G401 (cell line): ENCODE measurements around the gene CCDC178. TPM values are rescaled to one million over a fixed set of nuclear protein-coding genes. Genes with fewer than 3 reads are reported as not detected.
"Not testable (repeated sequence)": the region's sequence is repeated elsewhere in the genome, so short reads cannot be mapped to it uniquely, and the experiment has no call there.

Experiments used
- DNase-seq: peaks from one replicate; pipeline ENCODE4 v3.0.0-alpha.2; 2015; ENCODE audit warnings: low spot score
- in situ Hi-C: cut with HindIII; loops from 2 replicates; pipeline ENCODE4 v1.10.0; 2016; ENCODE audit warnings: low sequenced_read_pairs, mixed read lengths
- total RNA-seq: library from RNA; depleted of rRNA; stranded (reverse); fragments of >200 nt; shearing (Covaris generic); gene quantifications from 2 replicates; pipeline ENCODE4 v1.2.3, GENCODE V29; 2014

The CCDC178 gene
- total RNA-seq, 1 experiment from 2014 or later = not detected

GRCh38 chr18:32958746-32959145 is 481.8 kb downstream of the CCDC178 start:
- in situ Hi-C loops = no loop called here
- DNase-seq = no peak

DNA sequence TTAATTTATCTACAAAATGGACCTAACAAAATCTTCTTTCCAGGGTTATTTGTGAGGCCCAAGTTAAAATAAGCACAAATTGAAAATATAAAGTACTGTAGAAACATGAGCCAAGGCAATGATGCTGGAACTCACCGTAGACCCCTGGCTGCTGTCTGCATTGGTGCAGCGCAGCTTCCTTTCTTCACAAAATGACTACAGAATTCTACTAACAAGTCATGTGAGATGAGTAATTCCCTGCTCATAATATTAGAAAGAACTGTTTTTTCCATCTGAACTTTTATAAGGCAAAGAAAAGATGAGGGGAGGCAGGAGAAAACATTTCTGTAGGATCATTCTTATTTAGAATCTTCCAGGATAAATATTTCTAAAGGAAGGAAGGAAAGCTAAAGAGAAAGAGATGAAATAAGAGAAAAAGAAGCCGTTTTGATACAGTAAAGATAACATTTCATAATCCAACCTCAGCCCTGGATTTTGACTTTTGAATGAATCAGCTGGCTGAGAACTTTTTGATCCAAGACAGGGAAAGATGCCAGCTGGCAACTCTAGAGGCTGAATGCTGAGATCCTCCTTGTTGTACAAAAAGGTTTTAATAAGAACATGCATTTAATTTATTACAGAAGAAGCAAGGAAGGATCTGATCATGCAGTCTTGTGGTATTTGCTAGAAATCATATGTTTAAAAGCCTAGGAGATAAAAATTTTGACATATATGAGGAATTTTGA is 483.8 kb downstream of the CCDC178 start:
- no peak for DNase-seq
- in situ Hi-C loops = no loop called here

- DNase-seq, in situ Hi-C loops: not testable (repeated sequence)
Measured at GRCh38 chr18:32952318-32952717, 488.2 kb downstream of the CCDC178 start.

- in situ Hi-C loops = no loop called here
- no peak for DNase-seq
Measured at GRCh38 chr18:32937597-32937996, 502.9 kb downstream of the CCDC178 start.

DNA sequence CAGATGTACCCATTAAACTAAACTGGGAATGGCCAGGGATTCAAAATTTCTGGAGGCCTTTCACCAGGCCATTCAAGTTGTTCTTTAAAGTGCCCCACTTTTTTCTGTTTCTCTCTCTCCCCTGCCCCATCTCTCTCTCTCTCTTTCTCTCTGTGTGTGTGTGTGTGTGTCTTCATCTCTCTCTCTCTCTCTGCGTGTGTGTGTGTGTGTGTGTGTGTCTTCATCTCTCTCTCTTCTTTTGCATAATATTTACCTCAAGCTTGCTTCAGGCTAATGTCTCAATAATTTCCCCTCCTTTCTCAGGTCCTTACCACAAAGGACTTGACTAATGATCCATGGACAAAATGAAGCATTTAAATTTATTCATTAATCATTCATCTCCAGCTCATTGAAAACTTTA is 503.5 kb downstream of the CCDC178 start:
- DNase-seq = no peak
- in situ Hi-C loops = no loop called here

- DNase-seq = no peak
- in situ Hi-C loops = no loop called here
Measured at GRCh38 chr18:32934201-32934600, 506.3 kb downstream of the CCDC178 start.

DNA sequence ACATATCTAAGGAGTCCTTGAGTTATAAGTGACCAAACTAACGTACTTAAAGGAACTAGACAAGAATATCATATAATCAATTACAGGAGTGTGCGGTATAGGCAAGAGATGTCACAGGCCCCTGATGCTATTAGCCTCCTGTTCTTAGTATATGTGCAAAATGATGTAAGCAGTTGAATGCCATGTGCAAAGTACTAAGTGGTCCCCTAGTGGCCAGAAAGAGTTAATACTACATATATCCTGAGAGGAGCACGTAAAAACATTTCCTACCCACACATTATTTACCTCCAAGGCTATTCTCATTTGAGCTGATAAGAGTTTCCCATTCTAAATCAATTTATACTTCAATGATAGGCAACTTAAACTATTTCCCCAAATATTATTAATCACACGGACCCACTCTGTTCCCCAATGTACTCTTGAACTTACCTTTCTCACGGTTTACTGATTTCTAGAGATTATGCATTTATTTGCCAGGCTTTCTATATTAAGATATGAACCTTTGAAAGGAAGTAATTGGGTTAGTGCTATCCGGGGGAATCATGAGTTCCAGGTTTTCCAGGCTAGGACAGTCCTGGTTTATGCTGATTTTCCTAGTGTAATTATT is 509.7 kb downstream of the CCDC178 start:
- no peak for DNase-seq

DNA sequence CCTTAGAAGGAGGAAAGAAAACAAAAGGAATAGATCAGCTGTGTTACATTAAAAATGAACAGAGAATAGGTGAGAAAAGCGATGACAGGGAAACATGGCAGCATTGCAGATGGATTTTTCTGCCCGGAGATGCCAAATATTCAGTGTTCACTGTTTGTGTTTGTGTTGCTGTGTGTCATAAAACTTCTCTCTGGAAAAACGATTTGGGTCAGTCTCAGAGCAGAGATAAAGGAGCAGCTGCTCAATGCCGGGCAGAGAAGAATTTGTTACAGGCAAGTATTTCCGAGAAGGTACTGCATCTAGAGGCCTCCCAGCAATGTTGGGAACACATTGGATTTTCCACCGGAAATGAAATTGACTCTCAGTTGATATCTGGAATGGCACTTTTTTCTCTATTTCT is 511.3 kb downstream of the CCDC178 start:
- in situ Hi-C loops = no loop called here
- DNase-seq = no peak

More for the DNA sequence above, 509.7 kb downstream of the CCDC178 start:
- in situ Hi-C loops = no loop called here

DNA sequence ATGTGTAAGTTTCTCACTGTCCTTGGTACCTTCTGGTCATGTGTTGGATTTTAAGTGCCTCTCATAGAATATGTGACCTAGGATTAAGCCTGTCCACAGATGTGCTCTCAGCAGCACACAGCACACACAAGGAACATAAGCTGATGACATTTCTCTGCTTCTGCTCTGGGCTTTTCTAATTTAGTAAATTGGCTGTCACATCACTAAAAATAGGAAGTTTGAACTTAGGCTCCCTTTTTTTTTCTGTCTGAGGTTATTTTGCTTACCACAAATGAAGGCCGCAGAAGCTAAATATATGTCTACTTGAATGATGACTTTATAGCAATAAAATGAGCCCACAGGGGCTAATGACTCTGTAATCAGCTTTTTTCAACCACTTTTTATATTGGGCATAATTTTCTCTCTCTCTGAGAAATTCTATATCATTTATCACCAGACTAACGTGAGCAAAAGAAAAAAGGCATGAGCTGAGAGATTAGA is 517.5 kb downstream of the CCDC178 start:
- DNase-seq = no peak
- in situ Hi-C loops = no loop called here

GRCh38 chr18:32920796-32921787 is 519.4 kb downstream of the CCDC178 start:
- DNase-seq = no peak
- in situ Hi-C loops = no loop called here

DNA sequence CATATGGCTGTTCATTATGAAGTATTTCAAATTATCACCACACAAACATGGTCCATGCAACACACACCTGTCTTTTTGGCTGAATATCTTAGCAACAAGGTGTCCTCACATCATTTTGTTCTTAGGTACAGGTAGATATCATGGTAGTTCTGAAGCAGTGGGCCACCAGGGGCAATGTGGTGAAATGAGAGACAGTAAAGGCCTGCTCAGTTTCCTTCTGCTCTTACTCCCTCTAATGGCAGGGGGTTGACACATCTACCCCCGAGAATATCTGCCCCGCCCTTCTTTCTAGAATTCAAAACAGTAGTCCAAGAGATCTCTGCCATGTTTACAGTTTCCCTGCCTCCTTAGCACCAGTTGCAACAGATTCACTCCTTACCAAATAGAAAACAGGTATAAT is 520.7 kb downstream of the CCDC178 start:
- in situ Hi-C loops = no loop called here
- DNase-seq = peak; percentile 9

DNA sequence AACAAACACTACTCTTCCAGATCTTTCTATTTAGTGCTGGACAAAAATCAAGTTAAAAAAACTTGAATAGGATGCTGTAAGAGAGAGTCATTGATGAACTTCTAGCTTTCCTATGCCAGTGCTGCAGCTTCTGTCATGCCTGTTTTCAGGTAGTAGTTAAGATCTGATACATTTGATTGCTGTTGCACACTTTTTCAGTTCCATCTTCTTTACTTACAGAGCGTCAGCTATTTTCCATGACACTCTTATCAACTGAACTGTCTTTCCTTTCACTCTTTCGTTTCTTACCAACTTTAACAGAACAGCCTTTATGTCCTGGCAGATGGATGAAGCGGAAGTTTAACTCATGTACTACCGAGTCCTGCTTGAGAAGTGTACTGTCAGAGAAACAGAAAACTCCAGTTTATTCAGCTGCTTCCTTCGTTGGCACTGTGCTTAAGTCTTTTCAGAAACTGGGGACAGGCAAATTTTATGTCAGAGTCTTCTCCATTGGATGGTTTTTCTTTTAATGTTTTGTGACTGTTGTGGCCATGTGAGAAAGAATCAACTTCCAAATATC is 521.8 kb downstream of the CCDC178 start:
- DNase-seq = no peak

DNA sequence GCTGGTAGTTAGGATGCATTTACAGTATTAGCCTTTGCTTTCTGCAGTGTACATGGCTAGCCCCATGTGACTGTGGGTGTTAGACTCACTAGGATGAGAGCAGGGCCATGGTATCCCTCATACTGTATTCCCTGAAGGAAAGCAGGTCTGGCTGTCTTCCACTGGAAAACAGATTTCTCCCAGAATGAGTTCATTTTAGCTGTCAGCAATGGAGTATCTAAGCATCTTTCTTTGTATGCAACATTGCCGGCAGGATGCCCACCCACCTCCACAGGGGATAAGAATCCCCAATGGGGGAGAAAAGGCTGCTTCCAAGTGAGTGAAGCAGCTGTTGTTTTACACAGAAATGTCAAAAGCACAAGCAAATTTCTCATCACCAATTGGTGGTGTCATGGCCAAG is 525.0 kb downstream of the CCDC178 start:
- in situ Hi-C loops = no loop called here
- DNase-seq = no peak

More for the DNA sequence above, 521.8 kb downstream of the CCDC178 start:
- in situ Hi-C loops = no loop called here

GRCh38 chr18:32911660-32912284 is 528.7 kb downstream of the CCDC178 start:
- no peak for DNase-seq
- in situ Hi-C loops = no loop called here

DNA sequence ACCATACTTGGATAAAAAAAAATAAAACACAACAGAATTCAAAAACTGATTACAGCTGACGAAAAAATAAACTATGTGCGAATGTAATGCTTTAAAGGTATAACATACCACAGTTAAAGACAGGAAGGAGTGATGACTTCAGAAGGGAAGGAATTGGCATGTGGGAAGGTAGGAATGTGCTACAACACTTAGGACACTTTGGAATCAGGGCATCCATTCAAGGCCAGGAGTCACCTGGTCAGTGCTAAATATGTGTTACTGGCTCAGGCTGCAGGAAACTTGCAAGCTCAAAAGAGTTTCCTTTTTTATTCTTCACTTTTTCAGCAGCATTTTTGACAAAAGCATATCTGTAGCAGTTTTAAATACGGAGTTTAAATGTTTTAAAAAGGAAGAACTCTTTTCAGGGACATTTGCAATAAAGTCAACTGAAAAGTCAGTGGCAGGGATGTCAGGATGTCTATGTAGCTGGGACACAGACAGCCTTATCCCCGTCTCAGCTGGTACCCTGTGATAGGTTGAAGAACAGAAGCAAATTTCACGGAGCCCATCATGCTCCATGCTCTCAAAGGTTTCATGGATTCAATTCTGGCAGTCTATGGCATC is 529.7 kb downstream of the CCDC178 start:
- DNase-seq = no peak
- in situ Hi-C loops = no loop called here

GRCh38 chr18:32909798-32910561 is 530.5 kb downstream of the CCDC178 start:
- in situ Hi-C loops = no loop called here
- DNase-seq = no peak

GRCh38 chr18:32908424-32908805 is 532.1 kb downstream of the CCDC178 start:
- no peak for DNase-seq
- in situ Hi-C loops = no loop called here
